SK-N-MC (cell line): ENCODE data around the gene TMEM132E.

Experiments
- EZH2 ChIP-seq: fragments of 200-600 bp; sonication (generic); IDR thresholded peaks from one replicate; pipeline ENCODE4 v1.6.1; 2017; ENCODE audit warnings: antibody characterized with exemption
- POLR2AphosphoS5 ChIP-seq: IDR thresholded peaks from 2 replicates; pipeline ENCODE4 v1.6.1; 2012; ENCODE audit warnings: mild to moderate bottlenecking, low read depth, low read length, borderline replicate concordance

DNA sequence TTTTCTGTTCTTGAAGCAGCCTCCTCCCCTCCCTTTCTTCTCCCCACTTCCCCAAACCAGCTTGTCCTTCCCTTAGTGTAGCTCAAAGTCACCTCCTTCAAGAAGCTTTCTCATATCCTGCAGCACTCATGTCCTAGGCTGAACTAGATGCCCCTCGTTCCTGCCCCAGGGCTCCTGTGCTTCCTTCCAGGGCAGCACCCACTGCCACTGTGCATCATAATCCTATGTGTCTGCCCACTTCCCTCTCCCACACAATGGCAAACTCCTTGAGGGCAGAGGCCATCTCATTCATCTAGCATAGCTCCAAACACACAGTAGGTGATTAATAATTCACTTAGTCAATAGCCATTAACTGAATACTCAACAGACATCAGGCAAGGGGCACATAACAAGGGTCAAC is 6.9 kb upstream of the TMEM132E start:
- TF ChIP-seq EZH2 (no peak), POLR2AphosphoS5 (no peak)
